K562 (cell line): ENCODE measurements around the gene SPHK1. TPM values are rescaled to one million over a fixed set of nuclear protein-coding genes. Genes with fewer than 3 reads are reported as not detected.
A peak's percentile ranks its signal among the peaks of the same experiment; 100 is the strongest.

ENCODE experiments used
- COPS2 ChIP-seq: fragments of 450-650 bp; conservative IDR thresholded peaks from 2 replicates; pipeline ENCODE4 v1.6.1; 2016; ENCODE audit warnings: mild to moderate bottlenecking, moderate library complexity
- ELF4 ChIP-seq: fragments of 450-650 bp; formaldehyde crosslinking; IDR thresholded peaks from 2 replicates; pipeline ENCODE4 v1.4.0; 2022; ENCODE audit warnings: missing genetic modification characterization
- ETS1 ChIP-seq: conservative IDR thresholded peaks from 2 replicates; pipeline ENCODE4 v1.6.1; 2011; ENCODE audit warnings: low read depth, mild to moderate bottlenecking, low read length; ENCODE audit not compliant: control insufficient read depth
- HDAC2 ChIP-seq: fragments of 450-650 bp; IDR thresholded peaks from 2 replicates; pipeline ENCODE4 v1.6.1; 2016; ENCODE audit warnings: mild to moderate bottlenecking
- KAT7 ChIP-seq: sonication (generic); formaldehyde crosslinking; IDR thresholded peaks from 2 replicates; pipeline ENCODE4 v1.8.0; 2022; ENCODE audit warnings: missing genetic modification reagents, mild to moderate bottlenecking, borderline replicate concordance
- MLX ChIP-seq, 2 experiments: fragments of 450-650 bp in 1 of 2; sonication (generic) in 1 of 2; formaldehyde crosslinking; conservative IDR thresholded peaks; 2 replicates each; pipeline versions ENCODE4 v1.4.0 to v1.8.1; 2020 to 2022; ENCODE audit warnings: mild to moderate bottlenecking in 1 of 2, missing genetic modification reagents in 1 of 2
- NFATC3 ChIP-seq: fragments of 450-650 bp; IDR thresholded peaks from 2 replicates; pipeline ENCODE4 v1.6.1; 2017; ENCODE audit warnings: mild to moderate bottlenecking
- TARDBP ChIP-seq: fragments of 450-650 bp; IDR thresholded peaks from 2 replicates; pipeline ENCODE4 v1.6.1; 2016
- ZNF384 ChIP-seq: IDR thresholded peaks from 2 replicates; pipeline ENCODE4 v1.6.1; 2012; ENCODE audit warnings: low read depth, low read length, improper control_type of control experiment
- ZNF507 ChIP-seq: conservative IDR thresholded peaks from 2 replicates; pipeline ENCODE4 v1.6.1; 2017; ENCODE audit warnings: missing genetic modification characterization, missing compliant biosample characterization
- ZNF57 ChIP-seq: fragments of 450-650 bp; formaldehyde crosslinking; IDR thresholded peaks from 2 replicates; pipeline ENCODE4 v1.4.0; 2020; ENCODE audit warnings: mild to moderate bottlenecking, moderate library complexity
- polyA plus RNA-seq, 8 experiments: library from polyadenylated mRNA; depleted of rRNA in 4 of 8; stranded (reverse) in 5 of 8; unstranded in 3 of 8; fragments of >200 nt; fragmentation: Nextera tagmentation in 2 of 8; fragmentation: Illumina TruSeq in 1 of 8; extraction: Ambion mirVana in 2 of 8; extraction: Trizol in 1 of 8; gene quantifications; 2 replicates each; pipeline versions ENCODE4 v1.2.1 to v1.2.3, GENCODE V29; 2011 to 2014; ENCODE audit warnings: inconsistent platforms in 1 of 8, missing spikeins in 1 of 8
- total RNA-seq, 7 experiments: library from RNA; depleted of rRNA in 6 of 7; stranded (reverse); fragments of >200 nt in 6 of 7; fragmentation: Illumina TruSeq in 2 of 7; extraction: Trizol in 2 of 7; gene quantifications; 2 replicates each; pipeline versions ENCODE4 v1.2.1 to v1.2.3, GENCODE V29; 2011 to 2021; ENCODE audit warnings: low replicate concordance in 1 of 7

Gene SPHK1
- total and polyA plus RNA-seq, 9 of the 15 experiments (the other 6 are each of a cell fraction or from before 2014, with no cell fraction given) = 0.21 to 60.3 (median 14.5) TPM

GRCh38 chr17:76405967-76406647 lies 21.7 kb downstream of the SPHK1 start (continued):
- TF ChIP-seq ZNF384 (peak; percentile 38; the same call in 1 of the 2 replicates), TARDBP (peak; percentile 99), NFATC3 (peak; percentile 53; the same call in 1 of the 2 replicates), ELF4 (CRISPR knock-in tag) (peak; percentile 88), KAT7 (CRISPR knock-in tag) (no peak; the same call in 1 of the 2 replicates), MLX (CRISPR knock-in tag; conservative IDR thresholded peaks at IDR 0.05) (no peak), ETS1 (peak; percentile 95), COPS2 (no peak), ZNF507 (tag) (no peak), HDAC2 (peak; percentile 99), ZNF57 (no peak)
